ENCODE results near the gene EDEM1.
"Not testable (repeated sequence)": the region's sequence is repeated elsewhere in the genome, so short reads cannot be mapped to it uniquely, and the experiment has no call there.

EDEM1 gene

GRCh38 chr3:5238545-5238944 is 51.0 kb downstream of the EDEM1 start:
- DNase-seq: no peak

- DNase-seq: no peak
Observed at GRCh38 chr3:5239602-5240001, 52.1 kb downstream of the EDEM1 start.

- no peak for DNase-seq
Observed at GRCh38 chr3:5240740-5241139, 53.2 kb downstream of the EDEM1 start.

GRCh38 chr3:5242785-5243184 is 55.3 kb downstream of the EDEM1 start:
- not testable (repeated sequence) for DNase-seq

GRCh38 chr3:5245927-5246326 is 58.4 kb downstream of the EDEM1 start:
- DNase-seq: no peak

GRCh38 chr3:5248822-5249221 is 61.3 kb downstream of the EDEM1 start:
- no peak for DNase-seq

GRCh38 chr3:5250467-5251195 is 63.1 kb downstream of the EDEM1 start:
- no peak for DNase-seq

GRCh38 chr3:5251196-5251583 is 63.7 kb downstream of the EDEM1 start:
- no peak for DNase-seq

GRCh38 chr3:5252131-5252530 is 64.6 kb downstream of the EDEM1 start:
- DNase-seq: no peak

- DNase-seq: no peak
Observed at GRCh38 chr3:5254281-5255048, 67.0 kb downstream of the EDEM1 start.

GRCh38 chr3:5255404-5256344 is 68.2 kb downstream of the EDEM1 start:
- no peak for DNase-seq

- no peak for DNase-seq
Observed at GRCh38 chr3:5258526-5258925, 71.0 kb downstream of the EDEM1 start.

GRCh38 chr3:5260992-5261501 is 73.5 kb downstream of the EDEM1 start:
- no peak for DNase-seq

GRCh38 chr3:5262507-5262906 is 75.0 kb downstream of the EDEM1 start:
- no peak for DNase-seq

GRCh38 chr3:5264093-5264600 is 76.6 kb downstream of the EDEM1 start:
- no peak for DNase-seq

- DNase-seq: no peak
Observed at GRCh38 chr3:5264896-5265770, 77.6 kb downstream of the EDEM1 start.

GRCh38 chr3:5267252-5267651 is 79.7 kb downstream of the EDEM1 start:
- DNase-seq: no peak

GRCh38 chr3:5267889-5268288 is 80.4 kb downstream of the EDEM1 start:
- no peak for DNase-seq
